ENCODE data around the gene FILIP1.
"Not testable (repeated sequence)": the region's sequence is repeated elsewhere in the genome, so short reads cannot be mapped to it uniquely, and the experiment has no call there.

FILIP1 gene

DNA sequence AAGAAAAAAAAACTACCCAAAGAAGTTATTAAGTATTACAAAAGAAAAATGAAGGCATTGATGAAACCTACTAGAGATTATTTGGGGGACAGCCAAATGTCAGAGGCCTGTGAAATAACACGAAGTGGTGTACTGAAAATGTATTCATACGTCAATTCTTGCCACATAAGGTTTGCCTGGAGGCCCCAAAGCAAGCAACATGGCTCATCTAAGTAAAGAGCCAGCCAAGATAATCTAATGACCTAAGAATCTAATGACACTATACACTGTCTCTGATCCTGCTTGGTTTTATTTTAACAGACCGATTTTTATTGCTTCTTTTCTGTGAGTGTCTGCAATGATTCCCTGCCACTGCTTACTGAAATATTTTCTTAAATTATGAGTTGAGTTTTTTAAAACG is 34.7 kb downstream of the FILIP1 start:
- DNase-seq (ENCODE audit: low read depth, low spot score), result no peak

DNA sequence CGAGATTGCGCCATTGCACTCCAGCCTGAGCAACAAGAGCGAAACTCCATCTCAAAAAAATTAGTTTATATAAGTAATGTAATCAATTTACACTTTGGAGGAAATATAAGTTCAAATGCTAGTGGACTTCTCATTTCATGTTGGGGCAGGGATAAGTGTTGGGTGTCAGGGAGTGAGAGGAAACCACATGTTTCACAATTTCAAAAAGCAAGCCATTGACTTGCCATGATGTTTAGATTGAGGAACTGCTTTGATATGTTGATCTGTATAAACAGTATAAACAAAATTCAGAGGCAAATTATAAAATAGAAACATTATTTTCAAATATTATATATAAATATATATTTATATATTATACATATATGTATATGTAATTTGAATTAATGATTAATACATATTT is 42.7 kb downstream of the FILIP1 start:
- no peak for DNase-seq (ENCODE audit: low read depth, low spot score)

DNA sequence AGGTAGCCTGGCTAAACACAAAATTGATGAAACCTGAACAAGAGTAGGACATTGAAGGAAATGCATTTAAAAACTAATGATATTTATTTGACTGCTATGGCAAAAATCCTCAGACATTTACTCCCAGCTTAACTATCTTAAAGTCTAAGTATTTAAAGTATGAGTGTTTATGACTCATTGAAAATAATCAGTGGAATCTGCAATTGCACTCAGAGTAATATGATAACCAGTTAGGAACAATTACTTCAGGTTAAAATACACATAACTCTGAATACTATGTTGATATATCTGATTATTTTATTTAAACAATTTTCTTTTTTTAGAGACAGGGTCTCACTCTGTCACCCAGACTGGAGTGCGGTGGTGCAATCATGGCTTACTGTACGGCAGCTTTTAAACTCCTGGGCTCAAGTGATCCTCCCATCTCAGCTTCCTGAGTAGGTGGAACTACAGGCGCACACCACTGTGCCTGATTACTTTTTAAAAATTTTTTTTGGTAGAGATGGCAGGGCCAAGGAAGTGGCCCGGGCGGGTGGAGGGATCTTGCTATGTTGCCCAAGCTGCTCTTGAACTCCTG is 43.9 kb downstream of the FILIP1 start:
- DNase-seq (ENCODE audit: low read depth, low spot score), result no peak

DNA sequence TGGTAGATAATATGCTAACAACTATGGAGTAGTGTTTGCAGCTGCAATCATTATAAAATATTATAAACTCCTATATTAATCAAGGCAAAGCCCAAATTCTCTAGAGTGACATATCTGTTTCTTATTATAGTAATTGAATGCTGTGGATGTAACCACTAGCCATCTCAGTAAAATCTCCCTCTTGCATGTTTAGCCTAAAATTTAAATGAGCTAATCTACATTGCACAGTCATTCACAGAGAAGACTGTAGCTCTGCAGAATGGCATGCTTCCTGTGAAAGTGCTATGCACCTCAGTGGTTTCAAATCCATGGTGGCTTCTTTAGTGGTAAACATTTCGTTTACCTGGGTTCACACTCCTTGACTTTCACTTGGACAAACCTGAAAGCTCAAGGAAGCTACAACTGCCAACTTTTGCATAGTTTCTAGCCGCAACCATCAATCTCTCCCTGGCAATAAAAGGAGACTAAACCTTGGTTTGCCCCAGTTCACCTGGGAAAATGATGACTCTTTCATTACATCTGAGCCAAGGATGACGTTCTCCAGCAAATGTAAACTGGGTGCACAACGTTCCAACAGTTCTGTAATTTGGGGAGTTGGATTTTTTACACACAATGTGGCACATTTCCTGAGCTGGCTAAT is 47.2 kb downstream of the FILIP1 start:
- DNase-seq (ENCODE audit: low read depth, low spot score), result no peak

DNA sequence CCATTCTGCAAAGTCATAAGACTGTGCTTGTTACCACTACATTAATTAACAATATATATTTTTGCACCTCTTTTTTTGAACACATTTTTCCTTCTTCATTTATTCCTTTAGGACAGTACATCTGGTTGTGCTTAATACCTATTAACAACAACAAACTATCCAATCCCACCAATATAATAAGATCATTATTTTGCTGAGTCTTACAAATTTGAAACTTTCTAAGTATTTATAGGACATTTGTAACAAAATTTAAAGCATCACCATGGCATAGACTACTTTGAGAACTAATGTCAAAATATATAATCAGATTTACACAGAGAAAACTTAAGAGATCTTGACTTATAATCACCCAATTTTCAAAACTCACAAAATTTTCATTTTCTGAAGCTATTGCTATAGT is 47.9 kb downstream of the FILIP1 start:
- DNase-seq (ENCODE audit: low read depth, low spot score), result no peak

DNA sequence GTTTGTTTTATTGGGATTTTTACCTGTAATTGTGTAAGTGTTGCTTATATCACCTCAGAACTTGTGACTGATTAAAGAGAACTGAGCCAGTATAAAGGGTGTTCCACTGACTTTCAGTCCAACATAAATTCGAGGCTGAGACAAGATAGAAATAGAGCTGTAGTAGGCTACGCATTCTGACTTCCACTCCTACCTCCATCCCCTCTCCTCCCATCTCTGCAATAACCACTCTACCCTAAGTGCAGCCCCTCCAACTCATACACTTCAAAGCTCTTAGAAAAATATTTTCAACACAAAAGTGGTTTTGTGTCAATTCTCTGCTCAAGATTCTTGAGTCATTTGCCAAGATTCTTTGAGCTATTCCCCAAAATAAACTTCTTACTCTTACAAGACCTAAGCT is 48.7 kb downstream of the FILIP1 start:
- DNase-seq (ENCODE audit: low read depth, low spot score), result no peak

DNA sequence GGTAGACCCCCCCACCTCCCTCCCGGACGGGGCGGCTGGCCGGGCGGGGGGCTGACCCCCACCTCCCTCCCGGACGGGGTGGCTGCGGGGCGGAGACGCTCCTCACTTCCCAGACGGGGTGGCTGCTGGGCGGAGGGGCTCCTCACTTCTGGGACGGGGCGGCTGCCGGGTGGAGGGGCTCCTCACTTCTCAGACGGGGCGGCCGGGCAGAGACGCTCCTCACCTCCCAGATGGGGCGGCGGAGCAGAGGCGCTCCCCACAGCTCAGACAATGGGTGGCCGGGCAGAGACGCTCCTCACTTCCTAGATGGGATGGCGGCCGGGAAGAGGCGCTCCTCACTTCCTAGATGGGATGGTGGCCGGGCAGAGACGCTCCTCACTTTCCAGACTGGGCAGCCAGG is 51.7 kb downstream of the FILIP1 start:
- not testable (repeated sequence) for DNase-seq (ENCODE audit: low read depth, low spot score)

DNA sequence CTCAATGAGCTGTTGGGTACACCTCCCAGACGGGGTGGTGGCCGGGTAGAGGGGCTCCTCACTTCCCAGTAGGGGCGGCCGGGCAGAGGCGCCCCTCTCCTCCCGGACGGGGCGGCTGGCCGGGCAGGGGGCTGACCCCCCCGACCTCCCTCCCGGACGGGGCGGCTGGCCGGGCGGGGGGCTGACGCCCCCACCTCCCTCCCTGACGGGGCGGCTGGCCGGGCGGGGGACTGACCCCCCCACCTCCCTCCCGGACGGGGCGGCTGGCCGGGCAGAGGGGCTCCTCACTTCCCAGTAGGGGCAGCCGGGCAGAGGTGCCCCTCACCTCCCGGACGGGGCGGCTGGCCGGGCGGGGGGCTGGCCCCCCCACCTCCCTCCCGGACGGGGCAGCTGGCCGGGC is 52.1 kb downstream of the FILIP1 start:
- not testable (repeated sequence) for DNase-seq (ENCODE audit: low read depth, low spot score)

DNA sequence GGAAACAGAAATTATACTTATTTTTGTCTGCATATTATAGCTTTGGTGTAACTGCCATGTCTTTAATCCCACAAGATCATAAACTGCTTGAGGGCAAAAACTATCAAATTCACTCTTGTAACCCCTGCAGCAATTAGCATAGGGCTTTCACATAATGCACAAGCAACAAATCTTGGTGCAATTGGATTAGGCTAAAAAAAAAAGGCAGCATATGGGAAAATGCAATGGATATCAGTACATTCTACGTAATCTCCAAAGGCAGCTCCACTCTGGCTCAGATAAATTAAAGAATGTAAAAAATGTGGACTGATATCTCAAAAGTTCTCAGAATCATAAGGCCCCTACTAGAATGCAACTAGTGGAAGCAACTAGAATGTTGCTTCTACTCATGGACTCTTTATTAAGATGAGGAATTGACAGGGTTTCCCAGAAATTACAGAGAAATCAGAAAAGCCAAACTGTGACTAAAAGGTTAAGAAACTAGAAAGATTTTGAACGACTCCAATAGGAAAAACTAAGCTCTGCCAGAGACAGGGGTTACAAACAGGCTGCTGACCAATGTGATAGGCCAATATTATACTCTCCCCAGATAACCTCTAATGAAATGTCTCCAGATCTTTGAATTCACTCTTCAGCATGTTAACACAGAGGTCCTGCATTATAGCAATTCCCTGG is 55.0 kb downstream of the FILIP1 start:
- no peak for DNase-seq (ENCODE audit: low read depth, low spot score)

DNA sequence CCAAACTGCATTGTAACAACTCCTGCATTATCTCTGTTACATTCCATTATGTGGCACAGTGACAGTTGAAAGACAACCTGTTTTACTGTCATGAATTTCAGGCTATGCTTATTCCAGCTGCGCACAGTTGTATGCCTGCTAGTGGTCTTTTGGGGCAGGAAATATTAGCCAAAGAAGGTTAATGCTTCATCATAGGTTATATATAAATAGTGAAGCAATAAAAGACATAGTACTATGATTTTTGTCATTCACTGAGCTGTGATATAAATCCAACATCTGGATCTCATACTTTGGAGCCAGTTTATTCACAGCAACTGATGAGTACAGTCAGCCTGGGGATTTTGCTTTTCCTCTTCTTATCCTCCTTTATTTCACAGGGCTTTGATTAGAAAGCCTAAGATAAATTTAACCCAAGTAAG is 55.6 kb downstream of the FILIP1 start:
- no peak for DNase-seq (ENCODE audit: low read depth, low spot score)

DNA sequence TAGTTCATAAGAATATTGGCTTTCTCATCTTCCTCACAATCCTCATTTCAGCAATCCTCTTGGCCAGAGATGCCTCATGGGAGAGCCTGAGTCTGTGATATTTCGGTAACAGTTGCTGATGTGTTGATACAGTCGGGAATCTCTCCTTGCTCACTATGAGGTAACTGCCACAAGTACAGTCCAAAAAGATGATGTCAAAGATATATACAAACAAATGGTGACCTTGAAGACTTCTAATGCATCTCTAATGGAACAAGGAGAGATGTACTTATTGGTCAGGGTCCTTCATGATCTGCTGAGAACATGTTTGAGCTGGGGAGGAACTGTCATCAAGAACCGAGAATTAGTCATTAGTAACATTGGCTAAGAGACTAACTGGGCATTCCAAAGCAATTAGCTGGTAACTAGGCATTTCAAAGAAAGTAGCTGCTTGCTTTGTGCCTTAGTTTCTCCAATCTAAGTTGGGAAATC is 56.1 kb downstream of the FILIP1 start:
- DNase-seq (ENCODE audit: low read depth, low spot score), result no peak

DNA sequence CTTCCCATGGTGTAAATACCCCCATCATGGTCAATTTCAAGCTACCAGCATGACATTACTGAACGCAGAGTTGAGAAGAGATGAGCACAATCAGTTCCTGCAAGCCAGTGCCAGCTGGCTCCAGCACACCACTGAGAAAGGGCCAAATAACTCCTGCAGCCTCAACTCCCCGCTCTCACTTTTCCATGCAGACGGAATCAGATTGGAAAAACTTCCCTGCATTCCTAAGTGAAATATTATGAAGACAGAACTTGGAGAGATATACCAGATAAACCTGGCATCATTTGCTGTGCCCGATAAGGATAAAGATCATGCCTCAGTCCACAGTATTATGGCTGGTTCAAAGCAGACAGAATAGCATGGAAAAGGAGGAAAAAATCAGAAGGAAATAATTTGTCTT is 56.7 kb downstream of the FILIP1 start:
- no peak for DNase-seq (ENCODE audit: low read depth, low spot score)

DNA sequence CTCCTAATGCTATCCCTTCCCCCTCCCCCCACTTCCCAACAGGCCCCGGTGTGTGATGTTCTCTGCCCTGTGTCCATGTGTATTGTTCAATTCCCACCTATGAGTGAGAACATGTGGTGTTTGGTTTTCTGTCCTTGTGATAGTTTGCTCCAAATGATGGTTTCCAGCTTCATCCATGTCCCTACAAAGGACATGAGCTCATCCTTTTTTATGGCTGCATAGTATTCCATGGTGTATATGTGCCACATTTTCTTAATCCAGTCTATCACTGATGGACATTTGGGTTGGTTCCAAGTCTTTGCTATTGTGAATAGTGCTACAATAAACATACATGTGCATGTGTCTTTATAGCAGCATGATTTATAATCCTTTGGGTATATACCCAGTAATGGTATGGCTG is 60.8 kb downstream of the FILIP1 start:
- not testable (repeated sequence) for DNase-seq (ENCODE audit: low read depth, low spot score)

DNA sequence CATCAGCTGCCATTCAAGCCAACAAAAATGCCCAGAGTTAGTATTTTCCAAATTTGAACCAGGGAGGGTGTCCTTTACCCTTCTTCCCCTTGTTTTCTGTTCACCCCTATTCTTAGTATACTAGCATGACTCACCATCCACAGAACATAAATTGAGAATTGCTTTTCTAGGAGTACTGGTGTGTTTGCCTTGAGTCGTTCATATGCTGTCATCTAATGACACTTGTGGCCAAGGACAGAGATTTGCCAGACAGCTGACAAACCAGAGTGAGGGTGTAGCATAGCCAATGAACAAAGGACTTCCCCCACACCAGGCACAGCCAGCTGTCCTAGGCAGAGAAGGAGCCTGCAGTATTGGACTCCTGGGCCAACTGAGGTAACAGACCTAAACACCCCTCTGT is 62.2 kb downstream of the FILIP1 start:
- DNase-seq (ENCODE audit: low read depth, low spot score), result no peak

DNA sequence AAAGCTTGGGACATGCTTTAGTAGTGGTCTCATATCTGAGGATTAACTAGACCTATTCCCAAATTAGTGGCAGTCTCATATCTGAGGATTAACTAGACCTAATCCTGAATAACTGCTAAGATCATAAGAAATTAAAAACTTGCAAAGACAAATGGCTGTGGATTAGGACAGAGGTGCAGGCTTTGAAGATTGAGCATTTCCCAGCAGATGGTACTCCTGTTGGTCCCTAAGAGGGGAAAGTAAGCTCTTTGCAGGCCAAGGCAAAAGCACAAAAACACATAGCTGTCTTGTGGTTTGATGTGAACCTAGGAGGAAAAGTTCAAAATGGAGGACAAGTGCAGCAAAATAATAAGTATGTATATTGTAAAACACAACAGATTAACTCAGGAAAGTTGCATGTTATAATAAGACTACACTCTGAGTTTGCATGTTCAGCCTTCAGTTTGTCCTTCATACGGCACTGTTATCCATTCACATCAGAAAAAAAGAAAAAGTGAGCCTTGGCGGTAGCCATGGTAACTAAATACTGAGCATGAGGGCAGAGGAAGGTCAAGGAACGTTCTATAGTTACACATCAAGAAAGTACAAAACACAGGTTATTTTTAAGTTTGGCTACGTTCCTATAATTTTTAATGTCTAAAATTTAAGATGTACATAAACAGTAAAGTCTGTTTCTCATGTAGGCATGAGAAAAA is 62.8 kb downstream of the FILIP1 start:
- no peak for DNase-seq (ENCODE audit: low read depth, low spot score)

DNA sequence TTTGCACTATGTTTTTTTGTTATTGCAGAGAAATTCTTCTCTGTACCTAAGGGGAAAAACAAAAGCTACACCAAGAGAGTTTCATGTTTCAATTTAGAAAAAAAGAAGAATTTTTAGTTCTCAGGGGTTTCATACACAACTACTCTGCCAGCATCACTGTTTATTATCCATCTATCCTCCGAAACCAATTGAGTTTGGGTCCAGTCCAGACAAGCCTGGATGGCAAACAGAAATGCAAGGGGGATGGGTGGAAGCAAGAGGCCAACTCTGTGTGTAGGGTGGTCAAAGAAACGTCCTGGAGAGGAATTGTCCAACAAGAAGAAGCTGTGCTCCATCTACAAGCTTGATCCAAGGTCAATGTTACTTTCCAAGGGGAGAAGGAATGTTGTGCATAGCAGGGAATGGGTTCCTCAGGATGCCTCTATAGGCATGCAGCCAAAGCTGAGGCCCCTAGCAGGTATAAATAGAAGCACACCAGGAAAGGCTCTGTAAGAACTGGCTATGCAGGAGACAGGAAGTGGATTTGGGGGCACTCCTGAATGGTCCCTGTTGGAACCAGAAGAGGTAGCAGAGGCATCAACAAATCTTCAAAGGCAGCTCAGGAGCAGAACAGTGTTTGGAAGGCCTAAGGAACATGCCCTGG is 64.4 kb downstream of the FILIP1 start:
- no peak for DNase-seq (ENCODE audit: low read depth, low spot score)

DNA sequence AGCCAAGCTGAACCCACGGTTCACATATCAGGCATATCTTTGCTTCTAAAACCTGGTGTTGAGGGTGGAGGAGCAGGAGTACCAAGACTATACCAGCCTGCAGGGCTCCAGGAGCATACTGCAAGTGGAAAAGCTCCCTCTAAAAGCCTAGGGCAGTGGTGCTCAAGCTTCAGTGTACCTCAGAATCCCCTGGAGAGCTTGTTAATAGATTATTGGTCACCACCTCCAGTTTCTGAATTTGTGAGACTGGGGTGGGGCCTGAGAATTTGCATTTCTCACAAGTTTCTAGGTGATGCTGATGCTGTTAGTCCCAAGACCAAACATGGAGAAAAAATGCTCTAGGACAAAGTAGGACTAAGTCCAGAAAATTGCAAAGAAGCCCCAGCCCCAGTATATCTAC is 65.4 kb downstream of the FILIP1 start:
- DNase-seq (ENCODE audit: low read depth, low spot score), result no peak

DNA sequence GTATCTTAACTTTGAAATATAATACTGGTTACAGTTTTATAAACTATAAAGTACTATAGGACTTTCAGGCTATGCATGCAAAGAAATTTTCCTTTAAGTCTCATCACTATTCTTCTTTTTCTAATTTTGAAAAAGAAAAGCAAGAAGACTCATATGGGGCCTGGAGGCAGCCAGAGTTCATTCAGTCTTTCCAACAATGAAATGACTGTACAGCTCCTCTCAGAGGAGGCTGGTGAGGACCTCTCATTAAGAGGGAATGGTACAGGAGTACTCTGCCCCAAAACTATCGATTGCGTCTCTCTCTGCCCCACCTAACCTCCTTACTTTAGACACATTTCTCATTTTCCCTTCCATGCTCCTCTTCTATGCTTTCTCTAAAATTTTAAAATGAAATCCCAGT is 66.3 kb downstream of the FILIP1 start:
- DNase-seq (ENCODE audit: low read depth, low spot score), result no peak

DNA sequence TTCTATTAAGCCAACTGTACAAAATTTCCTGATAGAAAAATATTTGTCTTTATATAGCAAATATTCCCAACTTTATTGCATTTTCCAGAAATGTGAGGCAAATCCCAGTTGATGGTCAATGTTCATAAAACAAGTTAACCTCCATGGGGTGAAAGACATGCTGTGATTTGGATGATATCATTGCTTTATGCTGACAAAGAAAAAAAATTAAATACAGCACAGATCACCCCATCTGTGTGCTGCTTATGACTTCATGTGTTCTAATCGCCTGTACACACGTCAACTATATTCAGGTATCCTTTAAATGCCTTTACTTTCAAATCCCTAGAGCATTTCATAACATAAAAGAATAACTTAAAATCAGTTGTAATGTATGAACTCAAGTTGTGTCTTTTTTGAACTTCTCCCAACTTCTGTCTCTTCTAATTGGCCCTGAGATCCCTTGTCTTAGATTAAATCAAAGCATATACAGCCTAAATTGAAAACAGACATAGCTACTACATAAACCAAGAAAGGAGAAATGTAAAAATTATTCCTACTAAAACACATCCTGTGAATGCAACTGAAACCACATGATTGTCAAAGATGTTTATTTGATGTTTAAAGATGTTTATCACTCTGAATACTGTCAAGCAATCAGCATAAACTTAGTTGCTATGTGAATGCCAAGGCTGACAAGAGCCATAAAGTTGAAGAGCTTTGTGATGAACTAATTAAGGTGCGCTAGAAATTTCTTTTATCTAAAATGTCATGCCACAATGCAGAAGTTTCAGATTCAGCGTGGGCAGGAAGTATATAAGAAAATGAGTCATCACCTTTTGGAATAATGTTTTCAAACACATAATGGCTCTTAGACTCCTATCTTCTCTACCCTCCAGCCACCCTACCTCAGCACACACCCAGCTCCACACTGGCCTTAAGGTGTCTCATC is 68.7 kb downstream of the FILIP1 start:
- no peak for DNase-seq (ENCODE audit: low read depth, low spot score)

DNA sequence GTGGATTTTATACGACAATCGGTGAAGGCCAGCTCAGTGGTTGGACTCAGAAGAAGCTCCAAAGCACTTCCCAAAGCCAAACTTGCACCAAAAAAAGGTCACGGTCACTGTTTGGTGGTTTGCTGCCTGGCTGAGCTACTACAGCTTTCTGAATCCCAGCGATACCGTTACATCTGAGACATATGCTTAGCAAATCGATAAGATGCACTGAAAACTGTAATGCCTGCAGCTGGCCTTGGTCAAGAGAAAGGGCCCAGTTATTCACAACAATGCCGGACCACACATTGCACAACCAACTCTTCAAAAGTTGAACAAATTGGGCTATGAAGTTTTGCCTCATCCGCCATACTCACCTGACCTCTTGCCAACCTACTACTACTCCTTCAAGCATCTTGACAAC is 70.2 kb downstream of the FILIP1 start:
- no peak for DNase-seq (ENCODE audit: low read depth, low spot score)

DNA sequence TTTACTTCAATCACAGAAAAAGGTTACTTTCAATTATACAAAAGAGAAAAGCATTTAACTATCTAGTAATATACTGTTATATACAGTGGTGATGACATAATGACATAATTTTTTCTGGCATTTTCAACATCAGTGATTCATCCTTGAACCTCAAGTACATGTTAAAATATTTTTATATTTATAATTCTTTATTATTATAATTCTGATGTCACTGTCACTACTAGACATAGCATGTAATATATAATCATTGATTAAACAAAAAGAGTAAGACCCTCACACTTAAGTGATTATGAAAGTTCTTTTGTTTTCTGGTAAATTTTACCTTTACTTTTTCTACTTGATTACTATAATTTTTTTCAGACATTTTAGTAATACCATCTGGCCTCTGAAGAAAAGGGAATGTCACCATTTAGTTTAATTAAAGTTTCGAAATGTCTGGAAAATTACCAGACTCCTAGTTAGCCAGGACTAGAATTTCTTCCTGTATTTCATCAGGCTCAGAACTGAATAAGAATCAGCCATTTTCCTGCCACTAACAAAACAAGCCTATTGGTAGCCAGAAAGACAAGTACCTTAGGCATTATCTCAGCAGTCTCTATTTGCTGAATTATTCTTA is 71.5 kb downstream of the FILIP1 start:
- DNase-seq (ENCODE audit: low read depth, low spot score), result no peak
